ENCODE results near the gene DNAH9.
A peak's percentile ranks its signal among the peaks of the same experiment; 100 is the strongest.

Gene DNAH9

GRCh38 chr17:11980813-11981212 lies 382.5 kb downstream of the DNAH9 start:
- no peaks in the 10 kb centered on the region for H3K9me3 Mint-ChIP-seq
- no peak overlapping the region for H3K4me3 Mint-ChIP-seq
- DNase-seq (no peak), ATAC-seq (no peak)
- peaks cover 42% of the 10 kb centered on the region for H3K36me3 Mint-ChIP-seq (ENCODE audit: low read depth)
- H3K4me1 Mint-ChIP-seq: no peaks in the 10 kb centered on the region
- no peak overlapping the region for H3K27ac Mint-ChIP-seq
- no peaks in the 10 kb centered on the region for H3K27me3 Mint-ChIP-seq

- H3K9me3 Mint-ChIP-seq: no peaks in the 10 kb centered on the region
- no peak for DNase-seq
- no peaks in the 10 kb centered on the region for H3K27me3 Mint-ChIP-seq
- peaks cover 36% of the 10 kb centered on the region for H3K36me3 Mint-ChIP-seq (ENCODE audit: low read depth)
- H3K27ac Mint-ChIP-seq: no peak overlapping the region
- no peak overlapping the region for H3K4me3 Mint-ChIP-seq
- no peak for ATAC-seq
- H3K4me1 Mint-ChIP-seq: no peaks in the 10 kb centered on the region
Measured at GRCh38 chr17:11981862-11982261, 383.6 kb downstream of the DNAH9 start.

- Mint-ChIP-seq H3K4me1 (no peaks in the 10 kb centered on the region), H3K27me3 (no peaks in the 10 kb centered on the region), H3K9me3 (no peaks in the 10 kb centered on the region), H3K36me3 (ENCODE audit: low read depth) (peaks cover 39% of the 10 kb centered on the region), H3K4me3 (no peak overlapping the region), H3K27ac (no peak overlapping the region)
- DNase-seq: no peak
- no peak for ATAC-seq
Measured at GRCh38 chr17:11986179-11986941, 388.1 kb downstream of the DNAH9 start.

- DNase-seq (no peak), ATAC-seq (no peak)
- Mint-ChIP-seq H3K27me3 (no peaks in the 10 kb centered on the region), H3K27ac (no peak overlapping the region), H3K4me3 (no peak overlapping the region), H3K36me3 (ENCODE audit: low read depth) (peaks cover 38% of the 10 kb centered on the region), H3K4me1 (no peaks in the 10 kb centered on the region), H3K9me3 (no peaks in the 10 kb centered on the region)
Measured at GRCh38 chr17:11986942-11987329, 388.7 kb downstream of the DNAH9 start.

GRCh38 chr17:11990363-11990983 lies 392.2 kb downstream of the DNAH9 start:
- DNase-seq: no peak
- Mint-ChIP-seq H3K27me3 (no peaks in the 10 kb centered on the region), H3K4me1 (peaks cover 5% of the 10 kb centered on the region), H3K9me3 (no peaks in the 10 kb centered on the region), H3K36me3 (ENCODE audit: low read depth) (peaks cover 27% of the 10 kb centered on the region), H3K4me3 (no peak overlapping the region), H3K27ac (no peak overlapping the region)
- no peak for ATAC-seq

- DNase-seq (no peak), ATAC-seq (no peak)
- Mint-ChIP-seq H3K4me3 (no peak overlapping the region), H3K36me3 (ENCODE audit: low read depth) (peaks cover 27% of the 10 kb centered on the region), H3K9me3 (no peaks in the 10 kb centered on the region), H3K27me3 (no peaks in the 10 kb centered on the region), H3K27ac (no peak overlapping the region), H3K4me1 (peaks cover 10% of the 10 kb centered on the region)
Measured at GRCh38 chr17:11991461-11991860, 393.2 kb downstream of the DNAH9 start.

DNA sequence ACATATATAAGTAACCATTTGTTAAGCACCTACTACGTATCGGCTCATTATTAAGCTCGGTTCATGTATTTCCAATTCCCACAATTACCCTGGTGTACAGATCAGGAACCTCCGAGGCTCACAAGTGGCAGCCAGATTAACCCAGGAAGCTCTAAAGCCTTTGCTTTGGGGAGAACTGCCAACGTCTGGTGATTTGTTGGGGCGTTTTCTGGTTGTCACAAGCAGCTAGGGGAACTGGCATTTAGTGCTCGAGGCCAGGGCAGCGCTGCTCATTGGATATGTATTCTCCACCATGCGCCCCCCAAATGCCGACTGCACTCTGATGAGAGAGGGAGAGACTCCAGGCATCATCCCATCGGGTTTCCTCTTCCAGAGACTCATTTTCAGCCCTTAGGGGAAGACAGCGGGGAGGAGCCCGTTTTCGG lies 398.5 kb downstream of the DNAH9 start:
- peak; percentile 53 for DNase-seq
- no peaks in the 10 kb centered on the region for H3K9me3 Mint-ChIP-seq
- ATAC-seq: peak; percentile 40
- H3K27me3 Mint-ChIP-seq: no peaks in the 10 kb centered on the region
- peak overlapping the region; percentile 88 for H3K27ac Mint-ChIP-seq
- H3K36me3 Mint-ChIP-seq (ENCODE audit: low read depth): peaks cover 2% of the 10 kb centered on the region
- H3K4me3 Mint-ChIP-seq: peak overlapping the region; percentile 87
- H3K4me1 Mint-ChIP-seq: peaks cover 17% of the 10 kb centered on the region

DNA sequence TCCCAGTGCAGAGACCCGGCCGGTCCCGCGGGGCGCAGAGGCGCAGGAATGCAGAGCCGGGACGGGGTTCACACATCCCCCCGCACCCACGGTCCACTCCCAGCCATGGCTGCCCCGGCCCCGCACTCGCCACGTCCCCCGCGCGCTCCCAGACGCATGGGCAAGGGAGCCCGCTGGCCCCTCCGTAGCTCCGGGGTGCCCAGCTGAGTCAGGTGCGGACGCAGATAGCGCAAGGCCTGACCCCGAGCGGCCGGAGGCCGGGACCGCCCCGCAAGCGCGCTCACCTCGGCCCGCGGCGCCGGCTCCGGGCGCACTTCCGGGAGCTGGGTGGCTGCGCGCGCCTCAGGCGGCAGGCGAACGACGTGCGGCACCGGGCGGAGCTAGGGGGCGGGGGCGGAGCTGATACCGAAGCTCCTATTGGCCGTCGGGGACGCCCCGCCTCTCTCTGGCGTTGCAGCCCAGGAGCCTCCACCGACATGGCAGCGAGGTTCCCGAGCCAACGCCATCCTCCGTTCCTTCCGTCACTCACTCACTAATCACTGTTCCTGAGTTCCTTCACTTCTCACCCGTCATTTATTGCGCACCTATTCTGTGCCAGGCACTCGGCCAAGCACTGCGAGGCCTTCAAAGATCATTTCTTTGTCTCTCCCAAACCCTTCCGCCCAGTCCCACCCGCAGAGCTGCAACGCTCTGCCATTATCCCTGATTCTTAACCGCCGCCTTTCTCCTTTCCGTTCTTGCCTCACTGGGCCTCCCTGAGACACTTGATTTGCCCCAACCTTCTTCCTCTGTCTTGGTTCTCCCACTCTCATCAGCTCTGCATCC lies 399.1 kb downstream of the DNAH9 start, which contains the start of gene ZNF18:
TSS of gene ZNF18 (minus strand) at position 329 of the 825 bp plus-strand sequence. CDS start 4,646 bp downstream, outside the sequence.
- peak; percentile 98 for ATAC-seq

GRCh38 chr17:11997972-11998233 lies 399.6 kb downstream of the DNAH9 start:
- Mint-ChIP-seq H3K9me3 (no peaks in the 10 kb centered on the region), H3K27me3 (no peaks in the 10 kb centered on the region), H3K4me3 (peak overlapping the region; percentile 87), H3K27ac (peak overlapping the region; percentile 87), H3K4me1 (peaks cover 17% of the 10 kb centered on the region), H3K36me3 (ENCODE audit: low read depth) (peaks cover 2% of the 10 kb centered on the region)
- ATAC-seq (no peak), DNase-seq (no peak)

More for the DNA sequence above, 399.1 kb downstream of the DNAH9 start, which contains the start of gene ZNF18:
- DNase-seq: peak; percentile 97
- Mint-ChIP-seq H3K36me3 (ENCODE audit: low read depth) (peaks cover 2% of the 10 kb centered on the region), H3K9me3 (no peaks in the 10 kb centered on the region), H3K4me1 (peaks cover 17% of the 10 kb centered on the region), H3K27me3 (no peaks in the 10 kb centered on the region), H3K4me3 (peak within 1 kb of the TSS; percentile 87), H3K27ac (peak within 1 kb of the TSS; percentile 88)

DNA sequence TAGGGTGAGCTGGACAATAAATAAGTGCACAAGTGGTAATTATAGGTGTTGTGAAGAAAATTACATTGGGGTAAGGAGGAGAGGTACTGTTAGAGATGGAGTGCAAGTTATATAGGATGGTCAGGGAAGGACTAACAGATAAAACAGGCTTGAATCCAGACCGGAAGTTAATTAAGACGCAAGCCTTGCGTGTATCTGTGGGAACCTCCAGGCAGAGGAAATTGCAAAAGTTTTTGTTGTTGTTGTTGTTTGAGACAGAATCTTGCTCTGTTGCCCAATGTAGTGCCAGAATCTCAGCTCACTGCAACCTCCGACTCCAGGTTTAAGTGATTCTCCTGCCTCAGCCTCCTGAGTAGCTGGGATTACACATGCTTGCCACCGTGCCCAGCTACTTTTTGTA lies 401.4 kb downstream of the DNAH9 start:
- H3K4me1 Mint-ChIP-seq: peaks cover 17% of the 10 kb centered on the region
- no peaks in the 10 kb centered on the region for H3K27me3 Mint-ChIP-seq
- H3K9me3 Mint-ChIP-seq: no peaks in the 10 kb centered on the region
- H3K36me3 Mint-ChIP-seq (ENCODE audit: low read depth): peaks cover 1% of the 10 kb centered on the region
- ATAC-seq (no peak), DNase-seq (no peak)
- H3K4me3 Mint-ChIP-seq: no peak overlapping the region
- H3K27ac Mint-ChIP-seq: no peak overlapping the region

GRCh38 chr17:12007466-12007865 lies 409.2 kb downstream of the DNAH9 start:
- no peak for DNase-seq
- Mint-ChIP-seq H3K36me3 (ENCODE audit: low read depth) (no peaks in the 10 kb centered on the region), H3K9me3 (no peaks in the 10 kb centered on the region), H3K4me3 (no peak overlapping the region), H3K27me3 (no peaks in the 10 kb centered on the region), H3K27ac (no peak overlapping the region), H3K4me1 (no peaks in the 10 kb centered on the region)
- no peak for ATAC-seq
